Femur (tissue), 1 donor: ENCODE data around the gene TLCD5.

Experiments
- DNase-seq: peaks from one replicate; pipeline ENCODE4 v3.0.0-alpha.2; 2017

TLCD5 gene

DNA sequence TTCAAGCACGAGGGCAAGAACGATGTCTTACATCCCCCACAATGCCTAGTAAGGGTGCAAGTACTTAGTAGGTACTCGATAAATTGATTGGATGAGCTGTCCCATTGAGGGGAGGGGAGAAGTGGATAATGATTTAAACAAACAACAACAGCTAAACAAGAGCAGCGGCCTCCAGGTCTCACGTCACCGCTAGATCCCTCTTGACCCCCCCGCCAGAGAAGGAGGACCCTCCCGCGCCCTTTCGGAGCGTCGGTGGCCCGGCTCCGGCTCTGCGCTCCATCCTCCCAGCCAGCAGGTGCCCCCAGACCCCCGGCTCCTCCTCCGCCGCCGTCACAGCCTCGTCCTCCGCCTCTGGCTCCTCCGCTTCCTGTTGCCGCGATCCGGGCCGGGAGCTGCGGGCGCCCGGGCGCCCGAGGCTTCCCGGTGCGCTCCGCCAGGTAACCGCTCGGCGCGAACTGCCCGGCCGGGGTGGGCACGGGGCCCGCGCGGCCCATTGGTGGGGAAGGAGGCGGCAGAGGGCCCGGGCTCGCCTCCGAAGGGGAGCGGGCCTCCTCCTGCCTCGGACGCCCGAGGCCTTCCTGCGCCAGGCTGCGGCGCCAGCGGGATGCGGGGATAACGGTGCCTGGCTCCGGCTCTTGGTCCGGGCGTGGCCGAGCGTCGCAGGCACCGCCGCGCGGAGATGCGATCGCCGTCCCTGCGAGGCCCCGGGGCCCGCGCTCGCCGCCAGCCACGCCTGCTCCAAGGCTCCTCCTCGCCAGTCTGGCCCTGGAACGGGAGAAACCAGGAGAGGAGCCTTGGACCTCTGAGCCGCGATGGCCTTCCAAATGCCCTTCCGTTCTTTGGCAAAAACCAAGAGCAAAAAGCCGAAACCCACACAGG, at the start of gene TLCD5:
Gene TLCD5, plus strand, starts transcription at position 368 of the 879 bp plus-strand sequence. CDS start 2,143 bp downstream, outside the sequence.
- DNase-seq: peak; percentile 88

DNA sequence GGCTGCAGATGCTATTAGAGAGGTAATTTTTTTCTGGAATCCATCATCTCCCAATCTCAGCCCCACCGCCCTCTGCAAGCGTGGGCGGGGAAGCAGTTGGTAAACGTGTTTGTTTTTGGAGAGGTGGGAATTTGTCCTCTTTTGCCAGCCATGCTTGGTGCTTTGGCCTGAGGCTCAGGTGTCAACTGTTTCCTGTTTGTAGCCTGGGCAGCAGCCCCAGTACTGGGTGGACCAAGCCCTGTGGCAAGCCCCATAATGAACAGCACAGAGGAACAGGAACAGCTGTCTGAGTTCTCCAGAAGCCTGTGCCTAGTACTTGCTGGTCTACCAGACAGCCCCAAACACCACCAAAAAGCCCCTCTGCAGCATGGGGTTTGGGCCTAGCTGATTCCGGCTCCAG, 45.6 kb upstream of the TLCD5 start:
- DNase-seq: no peak

DNA sequence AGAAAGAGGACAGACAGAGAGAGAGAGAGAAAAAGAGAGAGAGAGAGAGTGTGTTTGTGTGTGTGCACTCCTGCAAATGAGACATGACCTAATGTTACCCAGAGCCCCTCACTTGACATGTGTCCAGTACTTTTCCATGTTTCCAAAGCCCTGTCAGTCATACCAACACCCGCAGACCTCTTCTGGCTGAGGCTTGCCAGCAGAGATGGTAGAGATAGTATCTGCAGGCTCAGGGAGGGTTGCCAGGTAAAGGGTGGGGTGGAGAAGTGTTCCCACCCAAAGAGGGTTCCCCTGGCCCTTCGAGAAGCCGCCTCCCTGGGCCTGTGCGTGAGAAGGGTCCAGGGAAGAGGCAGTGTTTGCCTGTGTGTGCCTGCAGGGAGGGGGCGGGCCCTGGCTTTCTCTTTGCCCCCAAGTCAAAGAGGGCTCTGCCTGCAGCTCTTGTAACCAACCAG, 44.5 kb upstream of the TLCD5 start:
- DNase-seq: no peak

DNA sequence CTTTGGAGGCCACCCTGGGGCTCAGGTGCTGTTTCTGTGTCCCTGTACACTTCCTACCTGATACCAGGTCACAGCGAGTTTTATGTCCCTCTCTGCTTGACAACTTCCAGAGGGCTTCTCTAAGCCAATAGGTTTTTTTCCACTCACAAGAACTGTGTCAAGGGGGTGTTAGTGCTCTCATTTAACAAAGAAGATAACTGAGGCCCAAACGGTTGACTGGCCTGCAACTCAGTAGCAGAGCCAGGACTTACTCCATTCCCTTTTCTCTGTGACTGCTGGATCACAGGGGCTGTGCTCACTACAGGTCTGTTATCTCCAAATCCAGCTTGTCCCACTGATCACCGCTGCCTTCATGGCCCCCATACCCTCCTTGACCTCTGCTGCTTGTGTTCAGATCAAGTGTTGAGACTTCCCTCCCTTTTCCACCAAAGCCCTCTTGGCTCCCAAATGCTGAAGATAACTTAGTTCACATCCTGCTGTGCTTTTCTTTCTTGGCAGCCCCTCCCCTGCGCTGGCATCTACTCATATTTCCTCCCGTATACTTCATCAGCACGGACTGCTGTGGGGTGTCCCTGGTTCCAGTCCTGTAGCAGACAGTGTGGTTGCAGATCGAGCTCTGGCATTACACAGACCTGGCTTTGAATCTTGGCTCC, 43.8 kb upstream of the TLCD5 start:
- peak; percentile 39 for DNase-seq

DNA sequence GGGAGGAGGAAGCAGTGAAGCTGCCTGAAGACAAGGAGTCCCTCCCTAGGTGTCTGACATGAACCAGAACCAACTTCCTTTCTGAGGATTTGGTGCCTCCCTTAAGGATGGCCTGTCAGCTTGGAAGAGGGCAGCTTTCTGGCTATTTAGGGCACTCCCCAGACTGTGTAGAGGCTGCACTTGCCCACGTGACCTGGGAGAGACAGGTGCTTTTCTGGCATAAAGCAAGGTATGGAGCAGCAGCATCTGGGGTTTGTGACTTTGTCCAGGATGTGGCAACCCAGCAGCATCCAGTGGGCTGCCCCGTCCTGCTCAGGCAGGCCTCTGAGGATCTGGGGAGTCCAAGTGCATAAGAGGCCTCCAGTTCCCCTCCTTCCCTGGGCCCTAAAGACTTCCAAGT, 42.0 kb upstream of the TLCD5 start:
- no peak for DNase-seq

DNA sequence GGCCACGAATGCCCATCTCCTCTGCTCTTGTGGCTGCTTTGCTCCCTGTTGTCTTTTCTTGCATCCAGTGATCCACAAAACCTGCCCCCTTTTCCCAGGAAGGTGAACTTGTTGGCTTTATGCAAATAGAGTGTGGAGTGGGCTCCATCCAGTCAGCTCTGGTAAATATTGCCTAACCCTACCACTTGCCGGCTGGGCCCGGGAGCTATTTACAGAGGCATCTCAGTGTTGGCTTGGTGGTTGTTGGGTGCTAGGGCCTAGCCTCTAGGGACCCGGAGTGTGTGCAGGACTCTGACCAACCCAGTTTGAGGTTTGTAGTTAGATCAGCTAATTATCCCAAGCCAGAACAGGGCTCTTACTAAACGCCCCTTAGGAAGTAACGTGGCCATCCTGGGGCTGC, 40.8 kb upstream of the TLCD5 start:
- DNase-seq: no peak

DNA sequence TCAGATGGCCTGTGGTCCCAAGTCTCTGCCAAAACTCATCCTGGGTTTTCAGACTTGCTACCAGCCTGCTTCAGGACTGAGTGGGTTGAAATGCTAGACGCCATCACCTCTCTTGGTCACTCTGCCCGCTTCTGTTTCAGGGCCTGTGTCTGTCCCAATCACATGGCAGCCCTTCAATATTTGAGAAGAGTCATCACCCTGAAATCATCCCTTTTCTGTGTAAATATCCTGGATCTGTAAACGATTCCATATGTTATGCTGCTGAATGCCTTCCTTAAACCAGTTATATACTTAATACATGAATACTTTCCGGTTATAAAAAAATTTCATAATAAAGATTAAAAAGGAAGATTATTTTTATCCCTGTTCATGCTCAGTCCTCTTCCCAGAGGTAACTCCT, 39.8 kb upstream of the TLCD5 start:
- no peak for DNase-seq

DNA sequence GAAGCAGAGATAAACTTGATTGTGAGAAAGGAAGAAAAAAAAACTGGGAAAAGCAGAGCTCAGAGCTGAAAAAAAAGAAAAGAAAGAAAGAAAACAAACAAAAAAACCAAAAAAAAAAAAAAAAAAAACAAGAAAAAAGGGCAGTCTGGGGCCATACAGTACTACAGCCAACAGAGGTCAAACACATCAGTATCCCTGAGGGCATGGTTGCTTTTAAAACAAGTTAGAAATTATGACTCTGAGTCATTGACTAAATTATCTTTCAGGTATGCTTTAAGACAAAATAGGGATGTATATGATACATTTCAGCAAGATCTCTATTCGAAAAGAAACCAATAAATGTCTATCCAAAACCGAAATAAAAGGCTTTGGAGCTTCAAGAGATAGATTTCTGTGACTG, 37.1 kb upstream of the TLCD5 start:
- DNase-seq: no peak

DNA sequence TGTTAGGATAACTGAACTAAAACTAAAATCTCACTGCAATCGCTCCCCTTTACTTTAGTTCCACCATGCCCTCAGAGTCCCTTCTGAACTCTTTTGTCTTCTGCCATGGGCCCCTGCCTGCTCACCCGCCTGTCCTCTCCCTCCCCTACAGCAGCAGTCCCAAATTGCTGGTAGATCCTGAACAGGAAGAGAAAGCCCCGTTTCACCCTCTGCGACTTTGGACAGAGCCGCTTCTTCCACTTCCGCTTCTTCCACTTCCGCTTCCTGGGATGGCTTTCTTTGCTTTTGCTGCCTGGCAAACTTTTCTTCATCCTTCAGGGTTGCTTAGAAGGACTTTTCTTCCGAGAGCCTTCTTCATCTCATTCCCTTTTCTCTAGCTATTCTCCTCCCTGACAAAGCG, 35.7 kb upstream of the TLCD5 start:
- DNase-seq: no peak

DNA sequence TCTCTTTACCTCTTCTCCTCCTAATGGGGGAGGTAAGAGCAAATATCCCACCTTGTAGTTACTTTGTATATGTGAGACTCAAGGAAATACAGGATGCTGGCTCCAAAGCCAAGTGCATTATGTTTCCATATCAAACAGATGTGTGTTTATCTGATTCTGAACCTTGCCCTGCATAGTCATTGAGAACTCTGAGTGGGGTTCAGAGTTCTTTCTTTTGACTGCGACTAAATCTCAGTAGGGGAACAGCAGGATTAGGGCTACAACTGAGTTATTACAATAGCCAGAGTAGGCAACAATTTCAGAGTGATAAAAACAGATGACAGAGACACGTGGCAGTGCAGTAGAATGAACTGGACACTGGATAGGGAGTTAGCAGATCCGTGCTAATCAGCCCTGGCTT, 34.1 kb upstream of the TLCD5 start:
- no peak for DNase-seq

DNA sequence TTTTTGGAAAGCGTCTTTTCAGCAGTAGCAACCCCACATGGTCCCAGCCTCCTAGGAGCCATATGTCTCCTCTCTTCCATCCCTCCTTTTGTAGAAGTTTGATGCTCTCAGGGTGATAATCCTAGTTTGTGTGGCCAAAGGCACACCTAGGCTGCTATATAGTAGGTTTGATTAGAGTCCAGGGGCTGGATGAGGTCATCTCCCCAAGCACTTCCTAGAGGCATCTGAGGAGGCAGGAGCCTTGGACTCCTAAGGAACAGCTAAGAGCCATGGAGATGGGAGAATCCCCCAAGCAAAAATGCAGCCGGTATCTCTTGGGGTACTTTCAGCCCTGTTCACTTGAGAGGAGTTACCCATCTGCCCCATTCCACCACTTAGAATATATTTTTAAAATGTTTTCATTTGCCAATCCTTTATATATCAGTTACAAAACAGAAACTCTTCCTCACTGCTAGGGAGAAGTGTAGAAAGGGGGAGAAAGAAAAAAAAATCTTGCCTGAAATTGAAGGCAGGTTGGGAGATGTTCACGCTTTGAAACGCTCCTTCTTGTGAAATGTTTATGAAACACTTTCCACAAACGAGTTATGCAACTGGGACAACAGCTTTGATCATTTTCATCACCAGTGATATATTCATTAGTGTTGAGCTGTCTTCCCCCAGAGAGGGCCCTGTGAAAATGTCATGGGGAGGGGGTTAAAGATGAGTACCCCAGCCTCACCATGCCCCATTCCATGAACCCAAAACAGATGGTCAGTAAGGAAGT, 31.9 kb upstream of the TLCD5 start:
- DNase-seq: no peak

DNA sequence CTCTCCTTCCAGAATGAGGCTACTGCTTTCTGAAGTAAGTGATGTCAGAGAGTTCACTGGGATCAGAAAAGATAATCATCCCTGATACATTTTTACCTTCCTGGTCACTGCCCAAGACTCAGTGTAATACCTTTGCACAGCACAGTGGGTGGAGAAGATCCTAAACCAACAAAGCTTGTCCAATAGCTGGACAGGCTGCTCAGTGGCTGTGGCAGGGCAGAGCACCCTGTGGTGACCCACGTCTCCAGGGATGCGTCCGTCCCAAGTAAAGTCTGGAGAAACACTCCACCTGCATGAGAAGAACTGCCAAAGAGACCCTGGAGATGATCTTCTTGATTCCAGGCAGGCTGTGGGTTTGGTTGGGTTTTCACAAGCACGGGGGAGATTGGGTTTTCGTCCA, 31.0 kb upstream of the TLCD5 start:
- no peak for DNase-seq

DNA sequence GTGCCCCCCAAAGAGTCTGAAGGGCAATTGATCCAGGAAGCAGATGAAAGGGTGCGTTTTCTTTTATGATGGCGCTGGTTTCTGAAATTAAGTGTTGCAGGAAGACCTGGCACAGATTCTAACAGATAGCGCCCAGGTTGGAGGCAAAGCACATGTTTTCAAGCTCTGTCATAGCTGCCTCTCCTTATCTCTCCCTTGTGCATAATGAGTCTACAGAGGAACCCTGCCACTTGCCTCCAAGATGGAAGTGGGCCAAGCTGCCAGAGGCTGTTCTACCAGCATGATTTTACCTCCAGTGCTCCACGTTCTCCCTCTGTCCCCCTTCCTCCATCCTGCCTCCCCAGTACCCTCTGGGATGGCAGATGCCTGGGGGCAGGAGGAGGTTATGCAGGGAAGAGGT, 30.0 kb upstream of the TLCD5 start:
- DNase-seq: no peak

DNA sequence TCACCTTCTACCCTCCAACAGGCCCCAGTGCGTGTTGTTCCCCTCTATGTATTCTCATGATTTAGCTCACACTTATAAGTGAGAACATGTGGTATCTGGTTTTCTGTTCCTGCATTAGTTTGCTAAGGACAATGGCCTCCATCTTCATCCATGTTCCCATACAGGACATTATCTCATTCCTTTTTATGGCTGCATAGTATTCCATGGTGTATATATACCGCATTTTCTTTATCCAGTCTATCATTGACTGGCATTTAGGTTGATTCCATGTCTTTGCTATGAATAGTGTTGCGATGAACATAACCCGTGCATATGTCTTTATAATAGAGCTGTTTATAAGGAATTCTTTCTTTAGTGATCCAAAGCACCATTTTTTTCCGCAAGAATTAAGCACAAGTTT, 28.5 kb upstream of the TLCD5 start:
- DNase-seq: no peak

DNA sequence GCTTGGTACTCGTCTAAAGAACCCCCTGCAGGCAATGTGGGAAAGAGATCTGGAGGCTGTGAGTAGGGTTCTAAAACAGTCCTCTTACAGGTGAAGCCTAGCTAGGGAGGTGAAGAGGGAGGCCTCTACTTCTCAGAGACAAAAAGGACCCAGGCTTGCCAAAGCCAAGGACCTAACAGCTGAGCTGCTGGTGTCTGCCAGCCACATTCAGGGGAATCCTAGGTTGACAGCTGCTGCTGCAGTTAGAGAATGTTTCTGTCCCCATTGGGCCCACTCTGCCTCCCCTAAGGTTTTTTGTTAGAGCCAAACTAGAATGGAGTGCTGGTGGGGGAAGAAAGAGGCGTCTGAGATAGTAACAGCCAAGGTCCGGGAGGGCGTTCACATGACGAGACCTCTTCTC, 26.6 kb upstream of the TLCD5 start:
- no peak for DNase-seq

DNA sequence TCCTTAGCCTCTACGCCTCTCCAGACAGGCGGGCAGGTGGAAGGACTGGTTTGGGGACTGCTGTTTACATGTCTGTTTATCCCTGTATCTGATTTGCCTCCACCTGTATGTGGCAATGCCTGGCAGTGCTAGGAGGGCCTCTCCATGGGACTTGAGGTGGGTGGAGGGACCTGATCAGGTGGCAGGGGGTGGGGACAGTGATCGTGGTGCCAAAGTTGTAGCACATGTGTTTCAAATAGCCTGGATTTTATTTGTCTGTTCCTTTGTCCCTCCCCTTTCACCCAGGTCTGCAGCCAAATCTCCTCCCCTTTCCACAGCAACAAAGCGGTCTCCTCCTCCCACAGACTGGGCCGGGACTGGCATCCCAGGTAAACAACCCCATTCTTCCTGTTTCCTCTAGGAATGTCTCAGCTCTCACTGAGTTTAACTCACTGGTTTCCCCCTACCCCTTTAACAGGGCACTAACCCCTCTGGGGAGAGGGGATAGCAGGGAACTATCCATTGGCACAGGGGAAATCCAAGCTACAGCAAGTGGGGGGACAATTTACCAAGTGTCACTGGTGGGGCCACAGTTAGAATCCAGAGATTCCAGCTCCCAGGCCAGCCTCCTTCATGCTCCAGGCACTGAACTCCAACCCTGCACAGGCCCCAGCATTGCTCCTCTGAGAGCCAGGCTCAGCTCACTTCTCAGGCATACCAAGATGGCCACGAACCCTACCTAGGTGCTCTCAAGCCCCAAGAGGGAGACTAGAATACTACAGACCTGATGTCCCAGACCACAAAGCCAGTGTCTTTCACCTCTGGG, 22.9 kb upstream of the TLCD5 start:
- no peak for DNase-seq

DNA sequence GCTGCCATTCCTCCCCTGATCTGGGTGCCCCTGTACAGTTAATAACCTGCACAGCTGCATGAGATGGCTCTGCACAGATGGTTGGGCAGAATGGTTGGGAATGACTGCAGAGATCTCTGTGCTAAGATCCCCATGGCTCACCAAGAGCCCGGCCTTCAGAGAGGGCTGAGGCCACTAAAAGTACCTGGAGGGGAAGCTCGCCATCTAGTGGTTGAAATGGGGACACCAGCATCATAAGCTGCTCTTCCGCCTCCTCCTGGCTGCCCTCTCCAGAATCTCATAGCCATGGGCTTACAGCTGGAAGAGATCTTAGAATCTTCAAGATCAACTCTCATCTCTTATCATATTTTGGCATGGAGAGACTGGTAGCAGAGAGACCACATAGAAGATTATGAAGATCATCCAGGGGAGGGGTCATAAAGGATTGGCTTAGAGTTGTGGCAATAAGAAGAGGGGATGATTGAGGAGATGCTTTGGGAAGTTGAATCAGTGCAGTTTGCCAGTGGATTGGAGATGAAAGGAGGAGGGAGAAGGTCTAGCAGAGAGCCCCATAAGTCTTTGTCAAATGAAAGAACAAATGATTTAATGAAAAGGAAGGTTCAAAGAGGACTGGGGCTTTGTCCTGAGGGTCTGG, 22.0 kb upstream of the TLCD5 start:
- DNase-seq: peak; percentile 69

DNA sequence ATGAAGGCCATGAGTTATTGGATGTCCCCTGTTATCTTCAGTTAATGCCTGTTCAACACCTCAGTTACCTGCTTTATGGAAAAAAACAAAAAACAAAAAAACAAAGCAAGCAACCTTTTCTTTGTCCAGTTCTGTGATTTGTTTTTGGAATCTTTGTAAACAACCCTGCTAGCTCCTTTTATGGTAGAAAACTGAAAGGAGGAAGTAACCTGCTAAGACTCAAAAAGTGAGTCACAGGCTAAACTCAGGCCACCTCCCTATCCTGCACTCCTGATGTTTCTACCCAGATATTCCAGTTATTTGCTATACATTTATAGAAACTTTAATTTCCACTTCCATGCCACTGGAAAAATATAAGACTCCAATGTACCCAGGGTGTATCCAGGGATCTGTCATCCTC, 20.6 kb upstream of the TLCD5 start:
- no peak for DNase-seq

DNA sequence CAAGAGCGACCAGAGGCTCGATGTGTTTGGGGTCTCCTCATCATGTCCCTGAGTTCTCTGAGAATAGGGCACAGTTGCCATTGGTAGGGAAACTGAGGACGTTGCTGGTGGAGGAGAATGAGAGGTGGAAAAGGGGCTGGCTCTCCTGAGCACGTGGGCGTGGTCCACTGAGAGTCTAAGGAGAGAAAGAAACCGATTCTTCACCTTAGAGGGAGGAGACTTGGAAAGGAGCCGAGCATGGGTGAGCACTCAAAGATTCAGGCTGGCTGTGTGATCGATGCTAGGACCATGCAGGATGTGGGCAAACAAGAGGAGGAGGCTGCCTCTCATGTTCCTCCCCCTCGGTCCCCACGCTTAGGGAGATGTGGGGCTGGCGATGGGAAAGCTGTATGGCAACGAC, 19.8 kb upstream of the TLCD5 start:
- DNase-seq: no peak

DNA sequence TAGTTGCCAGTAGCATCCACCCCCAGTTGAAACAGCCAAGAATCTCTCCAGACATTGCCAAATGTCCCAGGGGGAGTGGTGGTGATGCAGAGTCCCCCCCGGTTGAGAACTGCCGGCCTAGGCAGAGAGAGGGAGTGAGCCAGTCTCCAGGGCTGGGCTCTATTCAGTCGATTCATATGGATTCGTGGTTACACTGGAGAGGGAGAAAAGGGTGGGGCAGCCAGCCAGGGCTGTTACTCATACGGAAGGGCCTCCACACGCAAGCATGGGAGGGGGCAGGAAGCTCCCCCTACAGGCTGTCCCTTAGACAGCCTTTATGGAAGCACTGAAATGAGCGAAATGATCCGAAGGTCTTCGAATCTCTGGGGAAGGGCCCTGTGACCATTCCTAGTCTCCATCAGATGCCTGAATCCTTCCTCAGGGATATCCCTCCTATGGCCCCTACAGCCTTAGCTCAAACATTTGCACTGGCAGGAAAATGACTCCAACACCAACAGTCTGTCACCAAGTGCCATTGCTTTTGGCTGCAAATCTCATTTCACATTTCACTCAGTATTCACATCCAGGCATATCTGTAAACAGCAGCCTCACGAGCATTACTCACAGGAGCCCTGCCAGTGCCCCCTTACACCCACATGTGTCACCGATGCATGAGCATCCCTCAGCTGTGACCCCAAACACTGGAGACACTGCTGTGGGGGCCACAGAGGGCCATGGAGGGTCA, 18.4 kb upstream of the TLCD5 start:
- peak; percentile 57 for DNase-seq

DNA sequence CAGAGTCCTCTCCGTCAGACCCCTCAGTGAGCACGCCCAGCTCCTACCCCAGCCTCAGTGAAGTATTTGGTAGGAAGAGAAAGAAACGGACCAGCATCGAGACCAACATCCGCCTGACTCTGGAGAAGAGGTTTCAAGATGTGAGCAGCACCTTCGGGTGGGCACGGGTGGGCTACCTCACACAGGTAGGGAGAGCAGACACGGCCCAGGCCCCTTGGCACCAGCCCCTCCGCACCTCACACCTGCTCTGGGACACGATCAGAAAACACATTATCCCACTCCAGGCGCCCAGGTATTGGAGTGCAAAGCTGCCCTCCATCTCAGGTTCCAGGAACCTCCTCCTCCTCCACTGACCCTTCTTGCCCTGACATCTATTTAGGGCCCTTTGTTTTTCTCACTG, 17.6 kb upstream of the TLCD5 start:
- no peak for DNase-seq

DNA sequence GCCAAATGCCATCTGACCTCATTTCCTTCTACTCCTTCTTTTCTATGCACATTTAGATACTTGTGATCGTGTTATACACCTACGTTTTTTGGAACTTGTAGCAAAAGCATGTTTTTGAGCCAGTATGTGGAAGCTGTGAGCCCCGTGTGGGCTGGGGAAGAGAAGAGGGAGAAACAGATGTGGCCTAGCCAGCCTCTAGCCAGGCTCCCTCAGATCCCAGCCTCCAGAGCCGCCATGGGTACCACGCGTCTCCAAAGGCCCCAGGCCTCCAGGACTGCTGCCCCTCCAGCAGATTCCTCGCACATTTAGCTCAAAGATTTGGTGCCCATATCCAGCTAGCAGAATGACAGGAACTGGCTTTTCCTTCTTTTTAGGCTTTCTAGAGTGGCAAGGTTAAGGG, 17.0 kb upstream of the TLCD5 start:
- DNase-seq: no peak
